CD4-positive, alpha-beta memory T cell (primary cell): ENCODE data around the gene ACTA2. TPM values are rescaled to one million over a fixed set of nuclear protein-coding genes. Genes with fewer than 3 reads are reported as not detected.

Source experiments
- CTCF ChIA-PET: fragments of 350-600 bp; sonication (Branson Sonifier 250); formaldehyde crosslinking; loops from one replicate; lab custom pipeline; 2021; ENCODE audit warnings: inconsistent platforms; ENCODE audit not compliant: partially characterized antibody; lab: Charles Lee
- POLR2A ChIA-PET: fragments of 350-600 bp; sonication (Branson Sonifier 250); formaldehyde crosslinking; loops from one replicate; lab custom pipeline; 2021; ENCODE audit not compliant: partially characterized antibody; lab: Charles Lee
- DNase-seq, 5 donors: peaks; one replicate each; pipeline versions ENCODE4 v3.0.0 to v3.0.0-alpha.2; 2020 to 2022; ENCODE audit warnings: mixed read lengths in 1 of 5
- H3K27ac ChIP-seq: one replicate; pipeline ENCODE4 v1.7.0; 2013; ENCODE audit warnings: low read depth, low read length
- H3K27me3 ChIP-seq: 2 replicates; pipeline ENCODE4 v1.7.0; 2013; ENCODE audit warnings: mild to moderate bottlenecking, low read length, moderate library complexity; ENCODE audit not compliant: insufficient read depth
- H3K36me3 ChIP-seq: 2 replicates; pipeline ENCODE4 v1.7.0; 2013; ENCODE audit warnings: mild to moderate bottlenecking, low read length, moderate library complexity; ENCODE audit not compliant: insufficient read depth
- H3K4me1 ChIP-seq: 2 replicates; pipeline ENCODE4 v1.7.0; 2013; ENCODE audit warnings: mild to moderate bottlenecking, low read length, moderate library complexity; ENCODE audit not compliant: insufficient read depth
- H3K4me3 ChIP-seq, 2 donors: one replicate each; pipeline ENCODE4 v1.7.0; 2013; ENCODE audit warnings: low read length in 2 of 2, mild to moderate bottlenecking in 1 of 2
- H3K9me3 ChIP-seq, 2 donors: one replicate each; pipeline ENCODE4 v1.7.0; 2013; ENCODE audit warnings: low read length in 2 of 2, control low read depth in 1 of 2; ENCODE audit not compliant: control insufficient read depth in 1 of 2
- H3K27ac Mint-ChIP-seq, 7 donors: one replicate each; pipeline ENCODE4 v1.8.0; 2020 to 2021; ENCODE audit warnings: mixed read lengths in 7 of 7, mild to moderate bottlenecking in 6 of 7, inconsistent platforms in 3 of 7, moderate library complexity in 3 of 7
- H3K27me3 Mint-ChIP-seq, 2 donors: one replicate each; pipeline ENCODE4 v1.8.0; 2020 to 2021; ENCODE audit warnings: mixed read lengths in 2 of 2
- H3K36me3 Mint-ChIP-seq, 2 donors: one replicate each; pipeline ENCODE4 v1.8.0; 2020 to 2021; ENCODE audit warnings: mixed read lengths in 2 of 2, inconsistent platforms in 1 of 2, mild to moderate bottlenecking in 1 of 2
- H3K4me1 Mint-ChIP-seq, 4 donors: one replicate each; pipeline ENCODE4 v1.8.0; 2020 to 2021; ENCODE audit warnings: mixed read lengths in 4 of 4, mild to moderate bottlenecking in 1 of 4
- H3K4me3 Mint-ChIP-seq, 8 donors: one replicate each; pipeline ENCODE4 v1.8.0; 2020 to 2021; ENCODE audit warnings: mixed read lengths in 8 of 8, mild to moderate bottlenecking in 7 of 8, moderate library complexity in 6 of 8, inconsistent platforms in 3 of 8
- H3K9me3 Mint-ChIP-seq, 8 donors: one replicate each; pipeline ENCODE4 v1.8.0; 2020 to 2021; ENCODE audit warnings: mixed read lengths in 8 of 8, mild to moderate bottlenecking in 5 of 8, inconsistent platforms in 3 of 8, moderate library complexity in 1 of 8
- intact Hi-C: fragments of 100-400 bp; cut with micrococcal nuclease; formaldehyde crosslinking; loops from one replicate; pipeline ENCODE4 v1.15.1; 2023
- polyA plus RNA-seq, 2 donors: library from polyadenylated mRNA; unstranded; fragments of 300-500 nt; fragmentation: Illumina TruSeq; gene quantifications; one replicate each; pipeline ENCODE4 v1.2.3, GENCODE V29; 2021
- total RNA-seq, 2 experiments: library from RNA; stranded (reverse); gene quantifications; one replicate each; pipeline ENCODE4 v1.2.3, GENCODE V29; 2021

ACTA2 gene
- total and polyA plus RNA-seq, 4 experiments from 2014 or later = 9.1 to 13.2 (median 11.5) TPM

- Histone ChIP-seq H3K4me1 (no peaks in the 10 kb centered on the region), H3K36me3 (peaks cover 9% of the 10 kb centered on the region), H3K27ac (no peak overlapping the region), H3K27me3 (no peaks in the 10 kb centered on the region), H3K9me3 (no peaks in the 10 kb centered on the region), H3K4me3 (no peak overlapping the region)
- no peaks in the 10 kb centered on the region for H3K9me3 Mint-ChIP-seq
- CTCF ChIA-PET = interaction anchor here (3.8 to 4.2 kb wide), 2 partner anchors 12 to 86 kb away, joined by 18 to 24 read pairs; no protein-coding TSS in a partner anchor
- no peaks in the 10 kb centered on the region for H3K27me3 Mint-ChIP-seq
- H3K36me3 Mint-ChIP-seq = peaks cover 36 to 68% of the 10 kb centered on the region in 2 donors
- DNase-seq = no peak
- POLR2A ChIA-PET = no interaction called here
- no peak overlapping the region for H3K4me3 Mint-ChIP-seq
- intact Hi-C loops = no loop called here
- H3K27ac Mint-ChIP-seq = peak overlapping the region in 1 of 7 donors; percentile 43
- peaks cover 0 to 1% (median 0%) of the 10 kb centered on the region in 4 donors for H3K4me1 Mint-ChIP-seq
Observed at GRCh38 chr10:88920986-88921593, 31.5 kb downstream of the ACTA2 start.

- H3K27ac ChIP-seq = no peak overlapping the region
- Mint-ChIP-seq H3K4me1 (peaks cover 0 to 3% (median 0%) of the 10 kb centered on the region in 4 donors), H3K4me3 (no peak overlapping the region), H3K36me3 (peaks cover 45 to 77% of the 10 kb centered on the region in 2 donors), H3K27me3 (no peaks in the 10 kb centered on the region), H3K9me3 (no peaks in the 10 kb centered on the region), H3K27ac (peak overlapping the region in 1 of 7 donors; percentile 24)
- H3K4me3 ChIP-seq = no peak overlapping the region
- no peaks in the 10 kb centered on the region for H3K9me3 ChIP-seq
- no peaks in the 10 kb centered on the region for H3K27me3 ChIP-seq
- CTCF ChIA-PET = interaction anchor here (3.8 to 4.2 kb wide), 2 partner anchors 13 to 85 kb away, joined by 18 to 24 read pairs; no protein-coding TSS in a partner anchor
- no peaks in the 10 kb centered on the region for H3K4me1 ChIP-seq
- H3K36me3 ChIP-seq = peaks cover 9% of the 10 kb centered on the region
- DNase-seq = no peak
- POLR2A ChIA-PET = no interaction called here
- intact Hi-C loops = no loop called here
Observed at GRCh38 chr10:88920198-88920597, 32.4 kb downstream of the ACTA2 start.

DNA sequence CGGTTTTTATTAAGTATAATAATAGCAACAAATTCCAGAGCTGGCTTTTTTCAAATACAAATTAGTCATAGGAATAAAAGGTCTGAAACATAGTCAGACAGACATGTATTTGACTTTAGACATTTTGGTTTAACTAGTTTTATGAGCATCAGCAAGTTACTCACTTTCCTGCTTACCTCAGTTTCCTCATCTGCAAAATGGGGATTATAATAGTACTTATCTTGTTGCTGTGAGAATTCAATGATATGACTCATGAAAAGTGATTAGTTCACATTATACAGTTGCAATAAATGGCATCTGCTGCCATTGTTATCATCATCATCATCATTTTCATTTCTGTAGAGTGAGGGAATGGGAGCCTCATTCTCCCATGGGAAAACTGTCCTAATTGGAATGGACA, 33.5 kb downstream of the ACTA2 start:
- H3K4me1 ChIP-seq = no peaks in the 10 kb centered on the region
- H3K9me3 Mint-ChIP-seq = no peaks in the 10 kb centered on the region
- no peaks in the 10 kb centered on the region for H3K27me3 Mint-ChIP-seq
- no peak overlapping the region for H3K4me3 ChIP-seq
- H3K36me3 ChIP-seq = peaks cover 9% of the 10 kb centered on the region
- H3K4me3 Mint-ChIP-seq = no peak overlapping the region
- DNase-seq = no peak
- intact Hi-C loops = no loop called here
- ChIA-PET CTCF (interaction anchor here (3.8 to 4.2 kb wide), 2 partner anchors 14 to 84 kb away, joined by 18 to 24 read pairs; no protein-coding TSS in a partner anchor), POLR2A (no interaction called here)
- H3K4me1 Mint-ChIP-seq = peaks cover 0 to 2% (median 0%) of the 10 kb centered on the region in 4 donors
- H3K36me3 Mint-ChIP-seq = peaks cover 39 to 70% of the 10 kb centered on the region in 2 donors
- no peak overlapping the region for H3K27ac Mint-ChIP-seq
- no peaks in the 10 kb centered on the region for H3K9me3 ChIP-seq
- H3K27me3 ChIP-seq = no peaks in the 10 kb centered on the region
- H3K27ac ChIP-seq = no peak overlapping the region

DNA sequence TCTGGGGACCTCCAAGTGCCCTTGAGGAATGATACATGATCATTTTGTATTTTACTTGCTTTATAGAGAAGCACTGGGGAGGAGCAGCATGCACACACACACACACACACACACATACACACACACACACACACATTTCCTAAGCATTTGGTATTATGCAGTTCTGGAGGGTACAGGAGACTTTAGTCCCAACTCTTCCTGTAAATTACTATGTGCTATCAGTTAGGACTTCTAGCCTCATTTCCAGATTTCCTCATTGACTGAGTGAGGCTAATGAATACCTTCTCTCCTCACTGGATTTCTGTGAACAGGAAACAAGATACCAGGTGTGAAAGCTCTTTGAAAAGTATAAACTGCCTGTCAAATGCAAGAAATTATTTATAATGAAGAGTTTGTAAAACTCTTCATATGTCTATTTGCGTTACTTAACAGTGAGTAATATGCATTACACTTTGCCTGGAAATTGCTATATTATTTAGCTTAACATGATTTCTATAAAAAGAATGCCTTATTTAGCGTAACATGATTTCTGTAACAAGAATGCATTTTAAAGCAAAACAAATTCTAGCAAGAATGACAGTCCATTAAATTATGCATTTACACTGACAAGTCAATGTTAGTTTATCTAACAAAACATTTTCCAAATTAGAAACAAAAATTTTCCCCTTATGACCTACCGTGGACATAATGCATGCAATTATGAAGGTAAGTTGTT, 34.2 kb downstream of the ACTA2 start:
- H3K9me3 ChIP-seq = no peaks in the 10 kb centered on the region
- no peak overlapping the region for H3K4me3 Mint-ChIP-seq
- ChIA-PET CTCF (interaction anchor here (0.6 to 4.2 kb wide), 4 partner anchors 15 to 108 kb away, joined by 3 to 24 read pairs (median 10); no protein-coding TSS in a partner anchor), POLR2A (no interaction called here)
- H3K4me1 Mint-ChIP-seq = peaks cover 0 to 2% (median 0%) of the 10 kb centered on the region in 4 donors
- H3K27ac ChIP-seq = no peak overlapping the region
- no peaks in the 10 kb centered on the region for H3K9me3 Mint-ChIP-seq
- H3K4me1 ChIP-seq = no peaks in the 10 kb centered on the region
- peaks cover 36 to 69% of the 10 kb centered on the region in 2 donors for H3K36me3 Mint-ChIP-seq
- H3K36me3 ChIP-seq = peaks cover 14% of the 10 kb centered on the region
- DNase-seq = no peak
- H3K27me3 Mint-ChIP-seq = no peaks in the 10 kb centered on the region
- H3K4me3 ChIP-seq = no peak overlapping the region
- intact Hi-C loops = no loop called here
- H3K27ac Mint-ChIP-seq = peak overlapping the region in 1 of 7 donors; percentile 5
- H3K27me3 ChIP-seq = no peaks in the 10 kb centered on the region

GRCh38 chr10:88916986-88917385, 35.6 kb downstream of the ACTA2 start:
- peaks cover 0 to 2% (median 0%) of the 10 kb centered on the region in 4 donors for H3K4me1 Mint-ChIP-seq
- no peaks in the 10 kb centered on the region for H3K27me3 ChIP-seq
- H3K4me3 ChIP-seq = no peak overlapping the region
- H3K9me3 ChIP-seq = no peaks in the 10 kb centered on the region
- H3K4me3 Mint-ChIP-seq = no peak overlapping the region
- DNase-seq = no peak
- no peaks in the 10 kb centered on the region for H3K4me1 ChIP-seq
- POLR2A ChIA-PET = no interaction called here
- peaks cover 36 to 71% of the 10 kb centered on the region in 2 donors for H3K36me3 Mint-ChIP-seq
- H3K27me3 Mint-ChIP-seq = no peaks in the 10 kb centered on the region
- no peaks in the 10 kb centered on the region for H3K9me3 Mint-ChIP-seq
- intact Hi-C loops = no loop called here
- H3K27ac Mint-ChIP-seq = peak overlapping the region in 1 of 7 donors; percentile 62
- peaks cover 21% of the 10 kb centered on the region for H3K36me3 ChIP-seq
- H3K27ac ChIP-seq = no peak overlapping the region
- CTCF ChIA-PET = interaction anchor here (0.9 to 1.4 kb wide), 2 partner anchors 16 to 82 kb away, joined by 3 read pairs; no protein-coding TSS in a partner anchor

DNA sequence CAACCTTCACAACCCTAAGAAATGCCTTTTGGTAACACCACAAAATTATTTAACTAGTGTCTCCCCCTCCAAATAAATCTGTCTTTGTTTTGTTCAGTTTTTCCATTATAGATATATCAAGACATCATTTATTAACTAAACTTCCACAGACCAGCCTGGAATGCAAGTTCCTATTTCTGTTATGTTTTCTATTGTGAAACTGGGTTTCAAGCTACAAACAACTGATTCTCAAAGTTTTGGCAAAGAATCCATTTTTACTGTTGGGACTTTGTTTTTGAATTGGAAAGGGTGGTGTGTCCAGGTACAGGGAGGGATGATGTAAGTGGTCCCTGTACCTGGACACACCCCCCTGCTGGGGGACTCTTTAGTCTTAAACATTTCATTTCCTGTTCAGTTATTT, 36.3 kb downstream of the ACTA2 start:
- peaks cover 0 to 2% (median 0%) of the 10 kb centered on the region in 4 donors for H3K4me1 Mint-ChIP-seq
- POLR2A ChIA-PET = no interaction called here
- Histone ChIP-seq H3K4me1 (no peaks in the 10 kb centered on the region), H3K4me3 (no peak overlapping the region), H3K36me3 (peaks cover 23% of the 10 kb centered on the region), H3K9me3 (no peaks in the 10 kb centered on the region), H3K27ac (no peak overlapping the region), H3K27me3 (no peaks in the 10 kb centered on the region)
- DNase-seq = no peak
- H3K27me3 Mint-ChIP-seq = no peaks in the 10 kb centered on the region
- peaks cover 42 to 75% of the 10 kb centered on the region in 2 donors for H3K36me3 Mint-ChIP-seq
- H3K9me3 Mint-ChIP-seq = no peaks in the 10 kb centered on the region
- H3K27ac Mint-ChIP-seq = peak overlapping the region in 1 of 7 donors; percentile 67
- intact Hi-C loops = no loop called here
- H3K4me3 Mint-ChIP-seq = no peak overlapping the region
- CTCF ChIA-PET = interaction anchor here (0.8 to 1.4 kb wide), 2 partner anchors 16 to 283 kb away, joined by 3 read pairs; no protein-coding TSS in a partner anchor

DNA sequence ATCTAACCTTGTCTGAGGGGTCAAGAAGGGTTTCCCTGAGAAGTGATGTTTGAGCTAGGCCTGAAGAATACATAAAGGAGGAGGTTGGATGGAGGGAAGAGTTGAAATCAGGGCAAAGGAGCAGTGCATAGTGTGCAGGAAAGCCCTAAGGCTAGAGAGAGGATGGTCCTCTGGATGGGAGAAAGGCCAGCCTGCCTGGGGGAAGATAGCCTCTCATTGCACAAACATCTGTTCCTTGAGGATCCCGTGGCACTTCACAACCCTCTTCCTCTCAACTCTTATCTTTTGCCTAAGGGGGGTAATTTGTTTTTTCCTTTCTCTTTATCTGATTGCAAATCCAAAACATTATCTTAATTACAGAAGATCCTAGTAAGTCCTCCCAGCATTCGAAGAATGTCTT, 36.8 kb downstream of the ACTA2 start:
- no peaks in the 10 kb centered on the region for H3K9me3 ChIP-seq
- H3K27me3 Mint-ChIP-seq = no peaks in the 10 kb centered on the region
- H3K36me3 ChIP-seq = peaks cover 24% of the 10 kb centered on the region
- peaks cover 0 to 2% (median 0%) of the 10 kb centered on the region in 4 donors for H3K4me1 Mint-ChIP-seq
- no peaks in the 10 kb centered on the region for H3K9me3 Mint-ChIP-seq
- H3K4me3 ChIP-seq = no peak overlapping the region
- H3K27ac ChIP-seq = no peak overlapping the region
- ChIA-PET POLR2A (no interaction called here), CTCF (interaction anchor here (0.8 to 1.4 kb wide), 2 partner anchors 17 to 284 kb away, joined by 3 read pairs; no protein-coding TSS in a partner anchor)
- no peaks in the 10 kb centered on the region for H3K27me3 ChIP-seq
- peaks cover 46 to 75% of the 10 kb centered on the region in 2 donors for H3K36me3 Mint-ChIP-seq
- H3K4me1 ChIP-seq = no peaks in the 10 kb centered on the region
- intact Hi-C loops = no loop called here
- H3K27ac Mint-ChIP-seq = peak overlapping the region in 4 of 7 donors; percentile 15 to 67 (median 36)
- H3K4me3 Mint-ChIP-seq = no peak overlapping the region
- no peak for DNase-seq
